Measurements from ENCODE around the gene SPO11. TPM values are rescaled to one million over a fixed set of nuclear protein-coding genes. Genes with fewer than 3 reads are reported as not detected.

The SPO11 gene
- total RNA-seq, 1 experiment from 2014 or later, result not detected

DNA sequence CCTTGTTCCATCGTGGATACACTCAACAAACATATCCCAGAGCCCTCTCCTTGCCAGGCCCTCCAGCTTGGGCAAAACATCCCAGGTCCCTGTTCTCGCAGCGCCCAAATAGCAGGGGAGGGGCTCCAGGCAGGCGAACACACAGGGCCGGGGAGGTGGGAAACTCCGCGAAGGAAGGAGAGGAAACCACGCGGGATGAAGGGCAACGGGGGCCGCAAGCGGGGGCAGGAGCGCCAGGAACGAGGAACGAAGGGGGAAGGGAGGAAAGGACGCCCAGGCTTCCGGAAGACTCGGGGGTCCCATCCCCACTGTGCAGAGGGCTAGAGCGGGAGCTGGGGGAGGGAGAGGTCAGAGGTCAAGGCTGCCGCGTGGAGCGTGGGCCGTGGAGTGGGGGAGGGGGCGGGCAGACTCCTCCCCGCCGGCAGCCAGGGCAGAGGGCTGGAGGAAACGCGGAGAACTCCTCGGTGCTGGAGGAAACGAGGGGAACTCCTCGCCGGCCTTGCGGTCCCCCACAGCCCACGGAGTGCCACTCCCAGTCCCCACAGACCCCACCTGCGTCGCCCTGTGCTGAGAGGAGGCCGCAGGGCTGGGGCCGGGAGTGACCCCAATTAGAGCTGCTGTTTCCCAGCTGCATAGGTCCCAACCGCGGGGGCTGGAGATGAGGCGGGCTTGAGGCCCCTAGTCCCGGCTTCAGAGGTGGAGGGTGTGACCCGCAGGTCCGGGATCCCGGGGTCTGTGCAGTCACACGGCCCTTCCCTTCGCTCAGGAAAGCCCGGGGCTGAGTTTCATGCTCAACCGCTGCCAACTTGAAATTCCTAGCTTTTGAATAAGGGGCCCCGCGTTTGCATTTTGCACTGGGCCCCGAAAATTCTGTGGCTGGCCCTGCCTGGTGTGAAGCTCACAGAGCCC lies 60.3 kb downstream of the SPO11 start:
- Histone ChIP-seq H3K79me2 (ENCODE audit: low read depth) (no peaks in the 10 kb centered on the region), H4K20me1 (ENCODE audit: insufficient read depth) (0 out of 2 replicates have a peak, but pooled peaks cover 7% of the 10 kb centered on the region), H3K27me3 (ENCODE audit: insufficient read depth, low read depth) (no peaks in the 10 kb centered on the region), H3K9me2 (ENCODE audit: insufficient read depth) (no peaks in the 10 kb centered on the region), H2AFZ (peak overlapping the region; percentile 75), H3K36me3 (ENCODE audit: low read depth) (no peaks in the 10 kb centered on the region), H3K4me3 (peak overlapping the region; percentile 58; the same call in 1 of the 2 replicates), H3F3A (ENCODE audit: insufficient read depth, low read depth) (peaks cover 13% of the 10 kb centered on the region; the same call in 1 of the 2 replicates), H3K9me3 (ENCODE audit: insufficient read depth, low read depth) (no peaks in the 10 kb centered on the region), H3K27ac (no peak overlapping the region), H3K4me2 (peak overlapping the region; percentile 86), H3K4me1 (replicated peaks; ENCODE audit: insufficient read depth) (peaks cover 12% of the 10 kb centered on the region)
- POLR2A ChIA-PET (ENCODE audit: unreplicated experiment), result no interaction called here
- no peak for TF ChIP-seq CTCF (conservative IDR thresholded peaks at IDR 0.05)
- no peak for TF ChIP-seq EZH2 (IDR thresholded peaks at IDR 0.05; ENCODE audit: low read depth)
- intact Hi-C loops (cut with micrococcal nuclease; ENCODE audit: unreplicated experiment), result no loop called here
- DNase-seq, result no peak
- no TSS peak for BruUV-seq (replicated peaks)
- CTCF ChIA-PET, result interaction anchor here (1.3 kb wide), 1 partner anchor 84 kb away, joined by 3 read pairs; no protein-coding TSS in a partner anchor

DNA sequence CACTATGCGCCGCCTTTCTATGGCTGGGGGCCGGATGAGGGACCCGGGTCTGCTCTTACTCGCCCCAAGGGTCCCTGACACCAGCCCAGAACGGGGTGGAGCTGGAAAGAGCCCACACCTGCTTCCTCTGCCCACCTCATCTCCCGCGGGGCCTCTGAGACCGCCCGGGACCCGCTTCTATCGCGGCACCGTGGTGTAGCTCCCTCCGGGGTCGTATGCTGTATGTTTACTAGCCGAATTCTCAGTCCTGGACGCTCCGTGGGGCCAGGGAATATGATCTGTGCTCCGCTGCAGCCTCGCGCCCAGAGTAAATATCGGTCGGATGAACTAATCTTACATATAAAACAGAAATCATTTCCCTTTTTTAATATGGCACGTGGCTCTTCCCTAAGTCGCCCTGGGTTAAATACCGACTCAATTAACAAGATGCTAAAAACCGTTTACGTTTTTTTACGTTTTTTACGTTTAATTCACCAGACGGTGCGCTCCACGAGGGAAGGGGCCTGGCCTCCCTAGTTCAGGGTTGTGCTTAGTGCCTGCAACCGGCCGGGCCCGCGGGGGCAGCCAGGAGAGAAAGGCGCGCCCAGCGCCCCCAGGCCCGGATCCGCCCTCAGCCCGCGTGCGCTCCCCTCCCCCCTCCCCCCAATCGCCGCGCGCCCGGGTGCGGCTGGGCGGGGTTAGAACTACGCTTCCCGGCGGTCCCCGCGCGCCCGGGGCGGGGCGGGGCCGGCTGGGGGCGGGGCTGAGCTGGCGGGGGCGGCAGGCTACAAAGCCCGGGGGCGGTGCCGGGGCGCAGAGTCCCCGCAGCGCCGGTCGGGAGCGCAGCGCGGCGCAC lies 61.2 kb downstream of the SPO11 start, which contains the start of gene RBM38:
Gene RBM38 (plus strand): TSS at position 793 of the 835 bp plus-strand sequence. CDS start 186 bp downstream, outside the sequence.
- intact Hi-C loops (cut with micrococcal nuclease; ENCODE audit: unreplicated experiment), result no loop called here
- DNase-seq, result peak in 1 of 2 experiments; percentile 61
- TF ChIP-seq EZH2 (IDR thresholded peaks at IDR 0.05; ENCODE audit: low read depth), result no peak
- TF ChIP-seq CTCF (conservative IDR thresholded peaks at IDR 0.05), result no peak
- no TSS peak for BruUV-seq (replicated peaks)
- Histone ChIP-seq H3K4me2 (peak within 1 kb of the TSS; percentile 83), H4K20me1 (ENCODE audit: insufficient read depth) (0 out of 2 replicates have a peak, but pooled peaks cover 7% of the 10 kb centered on the region), H3K4me3 (peak within 1 kb of the TSS; percentile 80), H3K36me3 (ENCODE audit: low read depth) (no peaks in the 10 kb centered on the region), H3K79me2 (ENCODE audit: low read depth) (no peaks in the 10 kb centered on the region), H3K27me3 (ENCODE audit: insufficient read depth, low read depth) (no peaks in the 10 kb centered on the region), H3K9me3 (ENCODE audit: insufficient read depth, low read depth) (no peaks in the 10 kb centered on the region), H3K27ac (no peak within 1 kb of the TSS), H3F3A (ENCODE audit: insufficient read depth, low read depth) (peaks cover 13% of the 10 kb centered on the region; the same call in 1 of the 2 replicates), H3K9me2 (ENCODE audit: insufficient read depth) (no peaks in the 10 kb centered on the region), H3K4me1 (replicated peaks; ENCODE audit: insufficient read depth) (peaks cover 12% of the 10 kb centered on the region), H2AFZ (peak within 1 kb of the TSS; percentile 92)
- ChIA-PET CTCF (interaction anchor here (0.7 to 1.3 kb wide), 2 partner anchors 83 to 227 kb away, joined by 3 read pairs; no protein-coding TSS in a partner anchor), POLR2A (ENCODE audit: unreplicated experiment) (interaction anchor here (0.5 to 0.6 kb wide), 3 partner anchors 36 to 58 kb away, joined by 3 to 4 read pairs (median 3); no protein-coding TSS in a partner anchor)
